HG03432 (cell line): ENCODE data around the gene SNTG2.

ENCODE experiments used
- ATAC-seq: cut with Tn5 transposase; IDR thresholded peaks from one replicate; pipeline ENCODE4 v1.9.1; 2021; ENCODE audit warnings: mild to moderate bottlenecking, moderate library complexity; ENCODE audit not compliant: unreplicated experiment

SNTG2 gene

DNA sequence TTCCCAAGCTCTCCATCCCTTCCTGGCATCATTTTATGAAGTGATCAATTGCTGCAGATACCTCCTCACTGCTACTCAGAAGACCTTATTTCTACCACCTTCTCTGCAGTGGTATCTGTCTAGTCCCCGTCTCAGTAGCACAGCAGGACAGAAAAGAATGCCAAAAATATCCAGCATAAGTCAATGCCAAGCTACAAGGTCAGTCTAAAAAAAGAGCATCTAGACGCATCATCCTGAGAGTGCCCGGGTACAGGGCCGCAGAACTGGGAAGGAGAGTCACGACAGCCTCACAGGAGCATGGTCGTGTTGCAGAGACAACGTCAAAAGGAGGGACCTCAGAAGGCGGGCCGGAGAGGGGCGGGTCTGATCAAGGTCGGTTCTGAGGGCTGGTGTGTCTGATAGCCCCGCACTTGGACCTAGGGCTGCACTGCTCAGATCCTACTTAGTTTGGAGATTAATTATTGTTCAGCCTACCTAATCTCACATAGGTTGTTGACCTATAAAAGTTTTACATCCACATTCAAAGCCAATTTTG is 24.3 kb upstream of the SNTG2 start:
- ATAC-seq: no peak

DNA sequence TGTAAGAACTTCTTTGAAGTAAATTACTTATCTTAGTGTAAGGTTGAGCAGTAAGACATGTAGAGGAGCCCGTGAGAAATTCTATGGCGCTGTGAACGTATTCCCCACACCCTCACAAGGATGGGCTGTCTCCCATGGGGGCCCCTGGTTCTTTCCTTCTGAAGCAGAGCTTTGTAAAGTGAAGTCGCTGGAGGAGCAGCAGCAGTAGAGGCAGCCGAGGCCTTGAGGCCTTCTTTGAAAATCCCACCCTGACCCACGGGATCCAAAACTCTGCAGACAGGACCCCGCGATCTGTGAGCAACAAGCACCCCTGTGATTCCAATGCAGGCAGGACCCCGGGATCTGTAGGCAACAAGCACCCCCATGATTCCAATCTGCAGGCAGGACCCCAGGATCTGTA is 23.8 kb upstream of the SNTG2 start:
- ATAC-seq: no peak

GRCh38 chr2:929011-929735 is 21.5 kb upstream of the SNTG2 start:
- no peak for ATAC-seq

GRCh38 chr2:929925-930324 is 20.7 kb upstream of the SNTG2 start:
- no peak for ATAC-seq

- no peak for ATAC-seq
Measured at GRCh38 chr2:930935-931334, 19.7 kb upstream of the SNTG2 start.

DNA sequence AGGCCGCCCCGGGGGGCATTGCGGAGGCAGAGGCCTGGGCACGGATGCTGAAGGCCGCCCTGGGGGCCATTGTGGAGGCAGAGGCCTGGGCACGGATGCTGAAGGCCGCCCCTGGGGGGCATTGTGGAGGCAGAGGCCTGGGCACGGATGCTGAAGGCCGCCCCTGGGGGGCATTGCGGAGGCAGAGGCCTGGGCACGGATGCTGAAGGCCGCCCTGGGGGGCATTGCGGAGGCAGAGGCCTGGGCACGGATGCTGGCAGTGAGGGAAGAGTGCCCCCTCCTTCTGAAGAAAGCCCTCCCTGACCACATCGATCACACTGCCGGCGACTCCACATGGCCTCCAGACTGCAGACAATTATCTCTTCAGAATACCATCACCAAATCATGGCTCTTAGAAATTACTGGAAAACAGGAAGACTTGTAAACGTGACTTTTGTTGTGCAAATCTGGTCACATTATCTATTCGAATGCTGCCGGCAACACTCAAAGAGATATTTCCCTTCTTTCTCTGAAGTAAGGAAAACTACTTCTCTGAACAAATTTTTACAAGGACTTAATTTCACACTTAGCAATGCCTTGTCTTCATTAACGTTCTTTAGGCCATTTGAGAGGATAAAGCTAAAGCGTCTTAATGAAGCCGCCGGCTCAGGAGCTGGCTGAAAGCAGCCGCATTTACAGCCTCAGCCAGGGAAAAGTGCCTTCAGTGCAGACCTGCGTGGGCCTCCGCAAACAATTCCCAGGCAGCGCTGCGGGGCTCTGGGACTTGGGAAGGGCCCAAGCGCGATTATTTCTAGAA is 18.1 kb upstream of the SNTG2 start:
- no peak for ATAC-seq

GRCh38 chr2:933734-934295 is 16.8 kb upstream of the SNTG2 start:
- no peak for ATAC-seq

DNA sequence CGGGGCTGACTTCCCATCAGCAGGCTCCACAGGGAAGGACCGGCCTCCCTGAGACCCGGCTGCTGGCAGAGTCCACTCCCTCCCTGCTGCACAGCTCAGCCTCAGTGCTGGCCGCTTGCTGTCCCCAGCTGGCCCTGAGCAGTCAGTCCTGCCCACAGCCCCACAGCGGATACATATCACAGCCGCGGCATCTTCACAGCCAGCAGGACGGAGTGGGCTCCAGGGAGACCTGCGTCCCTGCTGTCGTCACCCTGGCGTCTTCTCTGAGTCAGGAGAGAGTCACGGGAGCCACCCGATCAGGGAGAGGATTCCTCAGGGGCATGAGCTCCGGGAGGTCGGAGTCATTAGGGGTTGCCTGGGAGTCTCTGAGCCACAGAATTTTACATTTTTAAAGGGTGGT is 13.1 kb upstream of the SNTG2 start:
- no peak for ATAC-seq

DNA sequence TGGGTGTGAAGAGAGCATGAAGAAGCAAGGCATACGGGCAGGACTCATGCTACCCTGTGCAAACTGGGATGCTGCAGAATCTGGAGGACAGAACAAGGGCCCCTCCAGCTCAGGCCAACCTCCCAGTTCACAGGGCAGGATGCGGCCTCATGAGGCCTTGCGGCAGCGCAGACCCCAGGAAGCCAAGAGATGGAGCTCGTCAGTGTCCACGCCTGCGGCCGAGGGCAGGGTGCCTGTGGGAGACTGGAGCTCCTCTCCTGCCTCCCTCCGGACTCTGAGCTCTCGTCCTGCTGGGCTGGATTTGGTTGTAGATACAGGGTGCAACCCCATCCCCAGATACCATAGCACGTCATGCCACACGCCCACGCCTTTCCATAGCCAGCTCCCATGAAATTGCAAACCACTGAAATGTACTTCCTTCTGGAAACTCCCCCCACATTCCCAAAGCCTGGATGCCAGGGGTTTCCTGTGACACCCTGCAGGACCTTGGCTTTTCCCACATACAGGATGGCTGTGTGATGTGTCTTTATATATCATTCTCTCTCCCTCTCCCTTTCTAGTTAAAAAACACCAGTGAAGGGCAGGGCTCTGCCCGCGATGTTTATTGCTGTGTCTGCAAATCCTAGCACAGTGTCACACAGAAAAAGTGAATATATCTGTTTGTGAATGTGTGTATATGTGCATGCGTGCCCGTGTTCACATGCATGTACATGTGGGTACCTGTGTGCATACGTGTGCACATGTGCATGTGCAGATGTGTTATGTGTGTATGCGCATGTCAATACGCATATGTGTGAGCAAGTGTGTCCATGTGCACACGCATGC is 12.3 kb upstream of the SNTG2 start:
- ATAC-seq: no peak

GRCh38 chr2:939936-940601 is 10.6 kb upstream of the SNTG2 start:
- ATAC-seq: no peak

- ATAC-seq: no peak
Measured at GRCh38 chr2:941871-942270, 8.8 kb upstream of the SNTG2 start.

DNA sequence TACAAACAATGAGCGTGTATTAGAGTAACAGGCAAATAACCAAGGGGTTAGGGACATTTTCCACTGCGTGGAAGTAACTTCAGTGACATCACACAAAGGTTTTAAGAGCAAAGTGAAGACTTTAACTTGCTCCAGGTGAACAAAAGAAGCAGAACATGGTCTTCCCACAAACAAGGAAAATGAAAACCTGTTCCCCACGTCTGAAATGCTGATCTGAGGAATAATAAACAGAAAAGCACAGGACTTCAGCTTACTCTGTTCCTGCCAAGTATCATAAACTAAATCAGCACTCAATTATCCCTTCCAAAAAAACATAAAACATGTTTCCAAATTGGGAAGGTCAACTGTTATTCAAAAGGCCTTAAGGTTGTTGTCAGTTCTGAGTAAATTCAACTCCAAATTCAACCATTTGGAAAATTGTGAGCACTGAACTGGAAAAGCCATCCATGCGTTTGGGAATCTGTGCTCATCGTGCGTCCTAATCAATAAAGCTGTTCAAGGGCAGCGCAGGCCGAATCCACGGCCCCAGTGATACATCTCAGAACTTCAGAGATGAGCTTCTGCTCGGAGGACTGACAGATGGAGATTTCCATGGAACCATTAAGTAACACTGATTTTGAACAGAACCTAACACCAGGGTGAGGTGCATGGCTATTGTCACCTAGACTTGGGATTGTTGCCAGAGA is 7.7 kb upstream of the SNTG2 start:
- ATAC-seq: no peak

DNA sequence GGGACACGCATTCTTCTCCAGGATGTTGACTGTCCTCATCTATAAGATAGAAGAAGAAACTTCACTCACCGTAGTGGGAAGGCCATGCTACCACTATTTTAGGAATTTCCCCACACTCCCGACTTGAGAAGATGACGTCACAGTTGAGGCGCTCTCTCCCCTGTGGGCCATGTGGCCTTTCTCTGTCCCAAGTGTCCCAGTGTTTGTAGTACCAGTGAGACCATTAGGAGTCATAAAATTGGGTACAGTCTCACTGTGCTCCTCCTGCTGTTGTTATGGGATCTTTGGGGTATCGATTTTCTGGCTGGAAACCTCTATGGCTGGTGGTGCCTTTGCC is 7.2 kb upstream of the SNTG2 start:
- ATAC-seq: no peak

GRCh38 chr2:943821-944220 is 6.8 kb upstream of the SNTG2 start:
- ATAC-seq: no peak

GRCh38 chr2:944693-945092 is 6.0 kb upstream of the SNTG2 start:
- no peak for ATAC-seq

DNA sequence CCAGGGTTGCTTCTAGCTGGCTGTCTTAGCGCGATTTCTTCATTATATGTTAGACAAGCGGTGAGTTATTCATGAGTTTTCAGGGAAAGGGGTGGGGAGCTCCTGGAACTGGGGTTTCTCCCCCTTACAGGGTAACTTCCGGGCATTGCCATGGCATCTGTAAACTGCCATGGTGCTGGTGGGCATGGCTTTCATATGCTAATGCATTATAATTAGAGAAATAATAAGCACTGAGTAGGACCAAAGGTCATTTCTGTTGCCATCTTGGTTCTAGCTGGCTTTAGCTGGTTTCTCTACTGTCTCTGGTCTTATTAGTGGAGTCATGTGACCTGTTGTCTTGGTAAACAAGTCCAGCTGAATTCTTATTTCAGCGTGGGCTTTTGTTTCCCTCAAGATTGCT is 5.5 kb upstream of the SNTG2 start:
- no peak for ATAC-seq

DNA sequence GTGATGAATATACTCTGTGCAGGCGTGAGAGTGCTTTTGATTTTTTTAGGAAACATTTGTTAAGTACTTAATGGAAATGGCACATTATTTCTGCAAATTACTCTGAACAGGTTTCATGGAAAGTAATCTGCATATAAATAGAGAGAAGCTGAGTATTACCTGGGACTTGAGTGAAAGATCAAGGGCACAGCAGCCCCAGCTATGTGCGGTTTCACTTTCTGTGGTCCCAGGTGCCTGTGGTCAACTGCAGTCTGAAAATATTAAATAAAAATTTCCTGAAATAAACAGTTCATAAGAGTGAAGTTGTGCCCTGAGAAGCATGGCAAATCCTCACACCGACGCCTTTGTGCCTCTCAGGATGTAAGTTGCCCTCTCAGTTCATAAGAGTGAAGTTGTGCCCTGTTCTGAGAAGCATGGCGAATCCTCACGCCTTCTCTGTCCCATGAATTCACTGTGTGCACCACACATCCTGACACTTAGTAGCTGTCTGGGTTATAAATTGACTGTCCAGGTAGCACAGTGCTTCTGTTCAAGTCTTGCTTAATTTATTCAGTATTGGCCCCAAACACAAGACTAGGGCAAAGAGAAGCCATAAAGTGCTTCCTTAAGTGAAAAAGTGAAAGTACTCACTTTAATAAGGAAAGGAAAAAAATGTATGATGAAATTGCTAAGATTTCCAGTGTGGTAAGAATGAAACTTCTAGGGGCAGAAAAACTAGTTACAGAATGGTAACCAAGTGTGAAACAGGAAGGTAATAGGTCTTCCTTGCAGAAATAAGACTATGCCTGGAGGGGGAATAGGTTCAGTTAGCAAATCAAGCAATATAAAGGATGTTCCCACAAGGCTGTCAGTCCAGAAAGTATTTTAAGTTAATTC is 4.3 kb upstream of the SNTG2 start:
- peak; percentile 67 for ATAC-seq

DNA sequence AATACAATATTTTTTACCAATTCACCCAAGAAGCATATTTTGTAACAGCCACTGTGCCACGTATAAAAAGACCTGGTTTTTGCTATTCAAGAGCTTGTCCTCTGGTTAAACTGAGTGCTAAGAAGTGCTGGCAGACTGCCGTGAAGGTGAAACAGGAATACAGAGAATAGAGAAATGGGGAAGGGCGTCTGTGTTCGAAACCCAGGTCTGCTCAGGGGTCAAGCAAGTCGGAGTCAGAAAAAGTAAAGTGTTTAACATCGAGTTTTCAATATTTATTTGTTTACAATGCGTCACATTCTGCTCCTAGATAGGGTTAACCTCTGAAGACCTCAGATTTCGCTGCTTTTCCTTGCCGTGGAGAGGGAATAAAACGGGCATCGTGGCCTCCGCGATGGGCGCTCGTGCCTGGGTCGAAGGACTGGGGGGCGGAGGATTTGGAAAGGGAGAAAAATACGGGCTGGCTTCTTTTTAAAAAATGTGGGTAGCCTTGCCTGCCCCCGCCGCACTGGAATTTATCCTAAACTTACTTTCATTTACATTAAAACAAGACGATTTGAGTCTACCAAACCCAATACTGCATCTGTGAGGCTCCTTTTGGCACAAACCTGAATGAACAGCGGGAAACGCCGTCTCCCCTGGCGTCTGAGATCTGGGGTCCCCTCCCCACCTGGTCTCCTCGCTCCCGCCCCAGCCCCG is 1.1 kb upstream of the SNTG2 start:
- no peak for ATAC-seq
